Epidermal melanocyte (primary cell): ENCODE data around the gene ST3GAL3.

Source experiments
- DNase-seq: peaks from one replicate; pipeline ENCODE4 v3.0.0; 2011; ENCODE audit warnings: low spot score; ENCODE audit not compliant: insufficient read length

The ST3GAL3 gene

DNA sequence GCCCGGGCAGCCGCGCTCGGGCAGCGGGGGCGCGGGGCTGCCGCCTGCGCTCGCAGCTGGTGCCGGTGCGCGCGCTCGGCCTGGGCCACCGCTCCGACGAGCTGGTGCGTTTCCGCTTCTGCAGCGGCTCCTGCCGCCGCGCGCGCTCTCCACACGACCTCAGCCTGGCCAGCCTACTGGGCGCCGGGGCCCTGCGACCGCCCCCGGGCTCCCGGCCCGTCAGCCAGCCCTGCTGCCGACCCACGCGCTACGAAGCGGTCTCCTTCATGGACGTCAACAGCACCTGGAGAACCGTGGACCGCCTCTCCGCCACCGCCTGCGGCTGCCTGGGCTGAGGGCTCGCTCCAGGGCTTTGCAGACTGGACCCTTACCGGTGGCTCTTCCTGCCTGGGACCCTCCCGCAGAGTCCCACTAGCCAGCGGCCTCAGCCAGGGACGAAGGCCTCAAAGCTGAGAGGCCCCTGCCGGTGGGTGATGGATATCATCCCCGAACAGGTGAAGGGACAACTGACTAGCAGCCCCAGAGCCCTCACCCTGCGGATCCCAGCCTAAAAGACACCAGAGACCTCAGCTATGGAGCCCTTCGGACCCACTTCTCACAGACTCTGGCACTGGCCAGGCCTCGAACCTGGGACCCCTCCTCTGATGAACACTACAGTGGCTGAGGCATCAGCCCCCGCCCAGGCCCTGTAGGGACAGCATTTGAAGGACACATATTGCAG lies 229.3 kb downstream of the ST3GAL3 start:
- no peak for DNase-seq

DNA sequence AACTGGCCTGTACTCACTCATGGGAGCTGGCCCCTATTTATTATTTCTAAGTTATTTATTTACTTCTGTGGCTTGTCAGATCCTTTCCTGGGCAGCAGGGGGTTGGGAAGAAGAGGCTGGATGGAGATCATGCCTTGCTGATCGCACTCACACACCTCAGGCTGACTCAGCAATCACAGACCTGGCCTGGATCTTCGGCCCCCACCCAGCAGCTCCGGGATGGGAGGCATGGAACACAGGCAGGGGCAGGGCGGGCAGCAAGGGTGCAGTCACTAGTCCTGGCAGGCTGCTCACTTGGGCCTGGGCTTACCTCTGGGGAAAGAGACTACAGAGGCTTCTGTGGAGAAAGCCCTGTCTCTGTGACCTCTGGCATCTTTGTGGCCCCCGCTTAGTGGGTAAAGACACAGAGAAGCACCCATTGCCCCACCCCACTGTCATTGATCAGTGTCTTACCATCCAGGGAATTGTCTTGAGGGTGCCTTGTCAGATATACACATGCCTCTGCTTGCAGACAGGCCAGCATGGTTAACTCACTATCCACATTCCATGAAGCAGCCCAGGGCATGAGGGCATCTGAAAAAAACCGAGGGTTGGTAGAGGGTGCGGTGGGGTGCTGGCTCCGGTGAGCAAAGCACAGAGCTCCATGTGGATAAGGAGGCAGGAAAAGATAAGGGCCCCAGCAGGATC lies 230.0 kb downstream of the ST3GAL3 start:
- DNase-seq = no peak

DNA sequence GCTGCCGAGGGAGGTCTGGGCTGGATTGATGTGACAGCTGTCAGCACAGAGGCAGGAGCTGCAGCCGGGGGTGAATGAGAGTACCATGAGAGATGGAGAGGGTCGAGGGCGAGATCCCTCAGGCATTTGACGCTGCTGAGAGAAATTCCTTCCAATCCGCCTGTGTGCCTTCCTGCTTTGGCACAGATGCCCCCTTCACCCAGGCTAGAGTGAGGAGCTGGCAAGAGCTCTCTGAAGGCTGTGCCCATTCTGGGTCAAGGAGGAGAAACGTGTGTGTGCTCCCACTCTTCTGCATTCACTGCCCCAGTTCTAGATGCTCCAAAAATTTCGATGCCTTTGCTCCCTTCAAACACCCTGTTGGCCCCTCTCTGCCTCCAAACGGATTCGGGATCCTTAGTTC lies 231.0 kb downstream of the ST3GAL3 start:
- DNase-seq = no peak

DNA sequence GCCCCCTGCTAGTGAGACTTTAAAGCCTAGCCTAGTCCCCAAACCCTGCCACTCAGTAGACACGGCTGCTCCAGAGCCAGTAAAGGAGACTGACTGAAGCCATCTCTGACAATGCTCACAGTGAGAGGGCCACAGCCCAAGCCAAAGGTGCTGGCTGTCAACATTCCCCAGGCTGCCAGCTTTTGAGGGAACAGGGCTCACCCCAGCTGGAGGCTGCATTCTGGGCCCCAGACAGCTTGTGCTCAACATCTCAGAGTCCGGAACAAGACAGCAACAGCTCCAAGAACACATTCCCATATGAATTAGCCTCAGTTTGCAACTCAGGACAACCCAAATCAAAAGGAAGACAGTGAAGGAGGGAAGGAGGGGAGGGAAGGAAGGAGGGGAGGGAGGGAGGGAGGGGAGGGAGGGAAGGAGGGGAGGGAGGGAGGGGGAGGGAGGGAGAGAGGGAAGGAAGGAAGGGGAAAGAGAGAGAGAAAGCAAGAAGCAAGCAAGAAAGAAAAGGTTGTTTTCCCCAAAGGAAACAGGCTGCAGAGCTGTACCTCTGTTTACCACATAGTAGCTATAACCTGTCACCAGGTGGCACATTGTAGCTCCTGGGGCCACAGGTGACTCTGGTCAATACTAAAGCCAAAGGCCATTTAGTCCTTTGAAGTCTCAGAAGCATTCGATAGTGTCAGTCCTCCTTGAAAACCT lies 231.7 kb downstream of the ST3GAL3 start:
- DNase-seq = no peak

DNA sequence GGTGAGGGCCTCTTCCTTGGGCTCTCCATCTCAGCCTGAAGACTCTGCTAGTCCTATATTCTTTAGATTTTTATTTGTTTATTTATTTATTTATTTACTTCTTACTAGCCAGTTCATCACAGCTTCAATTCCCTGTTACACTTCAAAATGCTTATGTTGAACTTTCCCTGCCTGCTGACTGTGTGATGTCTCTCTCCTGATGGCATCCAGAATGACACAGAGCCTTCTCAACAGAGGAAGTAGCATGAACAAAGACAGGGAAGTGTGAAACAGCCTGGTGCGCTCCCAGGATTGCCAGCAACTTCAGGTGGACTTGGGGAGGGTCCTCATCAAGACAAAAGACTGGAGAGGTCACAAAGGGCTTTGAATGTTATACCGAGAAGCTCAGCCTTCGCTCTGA lies 235.1 kb downstream of the ST3GAL3 start:
- no peak for DNase-seq

DNA sequence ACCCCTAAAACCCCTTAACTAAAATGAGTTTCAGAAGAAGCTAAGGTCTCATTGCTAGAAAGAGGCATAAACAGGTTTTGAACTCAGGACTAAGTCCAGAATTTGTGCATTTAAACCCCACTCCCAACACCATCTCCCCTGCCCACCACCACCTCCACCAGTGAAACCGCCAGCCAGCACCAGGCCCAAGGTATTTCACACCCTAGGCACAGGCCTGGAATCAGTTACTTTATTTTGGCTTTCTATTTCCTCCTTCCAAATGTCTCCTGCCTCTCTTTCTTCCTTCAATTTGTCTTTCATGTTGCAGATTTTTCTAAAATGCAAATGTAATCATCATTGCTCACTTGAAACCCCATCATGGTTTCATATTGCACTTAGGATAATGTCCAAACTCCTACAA lies 237.5 kb downstream of the ST3GAL3 start:
- DNase-seq = no peak

DNA sequence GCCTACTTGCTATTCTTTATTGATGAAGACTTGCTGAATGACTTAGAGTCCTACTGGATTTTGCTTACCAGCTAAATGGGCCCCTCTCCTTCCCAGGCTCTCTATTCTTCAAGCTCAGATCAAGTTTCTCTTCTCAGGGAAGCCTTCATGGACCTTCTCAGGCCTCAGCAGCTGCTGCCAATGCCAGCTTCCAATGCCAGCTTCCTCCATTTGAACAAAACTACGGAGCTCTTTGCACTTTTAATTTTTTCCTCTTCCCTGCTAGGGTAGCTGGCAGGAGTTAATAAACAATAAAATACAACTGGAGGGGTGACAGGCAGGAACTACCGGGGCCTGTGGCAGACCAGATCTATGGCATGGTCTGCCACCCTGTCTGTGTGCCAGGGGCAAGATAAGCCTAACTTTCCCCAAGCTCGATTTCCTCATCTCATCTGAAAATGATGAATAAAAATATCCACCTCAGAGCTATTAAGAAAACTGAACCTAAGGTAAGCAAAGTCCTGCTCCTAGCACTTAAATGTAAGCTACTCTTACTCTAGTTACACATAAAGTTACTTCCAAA lies 238.4 kb downstream of the ST3GAL3 start:
- DNase-seq = no peak

DNA sequence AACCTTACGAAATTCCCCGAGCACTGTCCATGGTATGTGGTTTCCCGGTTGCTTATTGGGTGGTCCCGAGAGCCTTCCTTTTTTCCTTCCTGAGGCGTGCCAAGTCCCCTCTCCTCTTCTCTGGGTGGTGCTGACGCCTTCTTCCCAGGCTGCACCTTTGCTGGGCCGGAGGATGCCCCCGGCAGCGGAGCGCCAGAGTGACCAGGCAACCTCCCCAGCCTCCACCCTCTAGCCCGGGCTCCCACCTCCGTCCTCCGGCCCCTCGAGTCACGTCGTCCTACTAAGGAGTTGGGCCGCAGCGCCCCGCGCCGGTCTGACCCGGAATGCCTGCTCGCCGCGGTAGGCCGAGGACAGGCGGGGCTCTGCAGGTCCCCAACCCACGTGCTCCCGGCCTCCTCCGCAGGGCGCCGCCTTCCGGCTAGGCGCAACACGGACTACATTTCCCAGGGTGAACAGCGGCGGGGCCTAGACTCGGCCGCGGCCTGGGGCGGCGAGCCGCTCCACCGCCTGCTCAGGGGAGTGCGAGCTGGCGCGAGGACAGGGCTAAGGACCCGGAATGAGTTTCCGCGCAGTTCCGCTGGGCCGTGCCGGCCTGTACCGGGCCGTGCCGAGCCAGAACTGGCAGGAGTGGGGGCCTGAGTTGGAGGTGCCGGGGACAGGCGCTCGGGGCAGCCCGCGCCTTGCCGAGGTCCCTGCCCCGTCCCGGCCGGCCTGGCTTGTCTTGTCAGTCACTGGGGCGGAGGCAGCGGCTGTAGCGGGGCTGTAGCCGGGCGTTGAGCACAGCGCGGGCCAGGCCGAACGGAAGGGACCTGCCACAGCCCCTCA lies 239.1 kb downstream of the ST3GAL3 start, which contains the start of gene IPO13:
Gene IPO13 (plus strand): TSS at position 715 of the 825 bp plus-strand sequence. CDS start 651 bp downstream, outside the sequence.
- peak; percentile 99 for DNase-seq

DNA sequence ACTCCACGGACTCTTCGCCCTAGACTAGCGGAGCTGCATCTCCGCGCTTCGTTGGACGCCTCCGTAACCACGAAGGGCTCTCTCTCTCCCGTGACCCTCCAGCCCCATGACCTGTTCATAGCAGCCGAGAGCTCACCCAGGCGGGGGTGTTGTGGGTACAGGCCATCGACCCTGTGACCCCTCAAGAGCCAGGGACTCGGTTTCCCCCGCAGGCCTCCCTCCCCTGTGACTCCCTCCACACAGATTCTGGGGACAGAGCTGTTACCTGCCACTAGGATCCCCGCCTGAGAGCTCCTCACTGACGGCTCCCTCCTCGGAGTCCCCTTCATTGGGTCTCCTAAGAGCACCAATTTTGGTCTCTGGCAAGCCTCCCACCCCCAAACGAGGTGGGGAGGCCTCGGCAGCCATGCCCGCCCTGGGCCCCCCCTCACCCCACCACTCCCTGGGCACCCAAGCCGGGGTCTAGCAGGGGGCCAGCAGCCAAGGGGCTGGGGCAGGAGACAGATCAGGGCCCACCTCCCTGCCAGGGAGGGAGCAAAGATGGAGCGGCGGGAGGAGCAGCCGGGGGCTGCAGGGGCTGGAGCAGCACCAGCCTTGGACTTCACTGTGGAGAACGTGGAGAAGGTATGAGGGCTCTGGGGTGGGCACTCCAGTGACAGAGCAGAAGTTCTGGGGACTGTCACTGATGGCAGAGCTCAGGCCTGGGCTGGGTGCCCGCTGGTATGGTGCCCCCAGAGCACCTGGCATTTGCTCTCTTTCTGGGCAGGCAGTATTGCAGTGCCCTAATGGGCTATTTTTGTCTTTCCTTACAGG lies 239.9 kb downstream of the ST3GAL3 start:
- no peak for DNase-seq

DNA sequence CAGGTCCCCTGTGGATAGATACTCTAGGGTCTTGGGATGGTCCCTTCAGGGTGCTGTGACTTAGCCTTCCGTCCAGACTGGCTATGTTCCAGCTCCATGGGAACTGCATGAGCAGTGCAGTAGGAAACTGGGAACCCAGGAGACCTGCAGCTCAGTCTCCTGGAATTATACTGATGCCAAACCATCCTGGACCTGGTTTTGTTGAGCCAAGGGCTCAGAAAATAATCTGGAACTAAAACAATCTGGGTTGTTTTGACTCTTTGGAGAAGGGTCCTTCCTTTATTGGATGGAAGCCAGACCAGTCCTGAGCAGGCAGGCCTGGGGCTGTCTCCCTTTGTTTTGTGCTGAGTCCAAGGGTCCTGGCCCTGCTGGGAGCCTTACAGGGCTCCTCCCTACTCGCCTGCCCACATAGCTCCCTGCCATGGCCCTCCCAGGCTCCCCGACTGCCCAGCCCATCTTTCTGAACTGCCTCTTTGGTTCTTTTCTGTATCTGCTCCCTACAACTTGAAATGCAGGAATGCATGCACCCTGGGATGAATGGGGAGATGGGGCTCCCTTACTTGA lies 240.6 kb downstream of the ST3GAL3 start:
- DNase-seq = no peak

DNA sequence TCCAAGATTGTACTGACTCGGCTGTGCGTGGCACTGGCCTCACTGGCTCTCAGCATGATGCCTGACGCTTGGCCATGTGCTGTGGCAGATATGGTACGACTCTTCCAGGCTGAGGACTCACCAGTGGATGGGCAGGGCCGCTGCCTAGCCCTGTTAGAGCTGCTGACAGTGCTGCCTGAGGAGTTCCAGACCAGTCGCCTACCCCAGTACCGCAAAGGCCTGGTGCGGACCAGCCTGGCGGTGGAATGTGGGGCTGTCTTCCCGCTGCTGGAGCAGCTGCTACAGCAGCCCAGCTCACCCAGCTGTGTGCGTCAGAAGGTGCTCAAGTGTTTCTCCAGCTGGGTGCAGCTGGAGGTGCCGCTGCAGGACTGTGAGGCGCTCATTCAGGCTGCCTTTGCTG lies 242.3 kb downstream of the ST3GAL3 start:
- no peak for DNase-seq

DNA sequence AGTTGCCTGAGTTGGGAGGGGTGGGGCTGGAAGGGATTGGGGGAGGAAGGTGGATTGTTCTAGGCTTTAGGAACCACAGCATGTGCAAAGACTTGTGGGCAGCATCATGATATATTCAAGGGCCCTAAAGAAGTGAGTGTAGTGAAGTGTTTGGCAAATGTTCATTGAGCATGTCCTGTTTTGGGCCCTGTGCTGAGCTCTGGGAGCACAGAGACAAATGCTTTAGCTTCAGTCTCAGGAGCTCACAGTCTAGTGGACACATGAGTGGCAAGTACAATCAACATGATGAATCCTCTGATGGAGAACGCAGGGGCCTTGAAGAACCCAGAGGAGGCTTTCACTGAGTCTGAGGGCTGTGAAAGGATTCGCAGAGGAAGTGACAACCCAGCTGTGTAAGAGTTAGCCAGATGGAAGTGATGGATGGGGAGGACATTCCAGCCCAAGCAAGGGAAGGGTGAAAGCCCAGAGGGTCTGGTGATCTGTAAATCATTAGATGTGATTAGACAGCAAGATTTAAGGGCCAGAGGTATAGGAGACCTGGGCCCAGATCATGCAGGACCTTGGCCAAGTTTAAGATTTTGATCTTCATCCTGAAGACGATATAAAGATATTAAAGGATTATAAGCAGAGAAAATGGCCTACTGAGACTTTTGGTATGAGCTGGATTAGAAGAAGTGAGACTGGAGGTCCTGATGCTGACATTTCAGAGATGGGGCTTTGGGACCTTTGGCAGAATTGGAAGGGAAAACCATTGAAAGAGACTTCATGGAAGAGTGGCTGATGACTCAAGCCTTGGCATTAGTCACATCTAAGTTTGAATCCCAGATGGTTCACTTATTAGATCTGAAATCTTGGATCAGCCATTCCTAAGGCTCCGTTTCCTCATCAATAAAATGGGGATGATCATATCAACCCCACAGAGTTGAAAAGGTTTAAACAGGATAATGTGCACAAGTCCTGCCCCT lies 244.0 kb downstream of the ST3GAL3 start:
- DNase-seq = no peak

DNA sequence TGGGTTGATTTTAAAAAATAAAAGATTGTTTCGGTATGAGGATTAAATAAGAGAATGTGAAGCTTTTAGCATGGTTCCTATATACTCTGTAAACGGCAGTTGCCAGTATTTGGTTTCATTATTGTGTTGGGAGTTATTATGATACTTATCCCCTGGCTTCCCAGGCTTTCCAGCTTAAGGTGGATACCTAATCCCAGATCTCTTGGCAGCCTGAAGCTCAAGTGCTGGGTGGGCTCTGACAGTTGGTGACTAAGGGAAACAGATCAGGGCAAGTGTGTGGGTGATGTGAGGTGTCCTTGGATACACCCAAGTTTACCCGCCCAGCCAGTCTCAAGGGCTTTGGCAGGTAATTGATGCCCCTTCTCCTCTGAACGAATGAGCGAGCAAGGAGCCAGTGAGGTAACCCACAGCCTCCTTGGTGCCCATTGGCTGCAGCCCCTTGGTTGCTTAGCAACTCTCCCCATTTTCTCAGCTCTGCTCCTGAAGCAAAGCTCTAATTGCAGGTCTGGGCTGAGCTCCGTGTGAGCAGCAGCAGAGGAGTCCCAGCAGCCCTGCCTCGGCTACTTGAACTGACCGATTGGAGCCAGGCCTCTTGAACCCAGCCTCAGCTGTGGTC lies 245.5 kb downstream of the ST3GAL3 start:
- DNase-seq = no peak

DNA sequence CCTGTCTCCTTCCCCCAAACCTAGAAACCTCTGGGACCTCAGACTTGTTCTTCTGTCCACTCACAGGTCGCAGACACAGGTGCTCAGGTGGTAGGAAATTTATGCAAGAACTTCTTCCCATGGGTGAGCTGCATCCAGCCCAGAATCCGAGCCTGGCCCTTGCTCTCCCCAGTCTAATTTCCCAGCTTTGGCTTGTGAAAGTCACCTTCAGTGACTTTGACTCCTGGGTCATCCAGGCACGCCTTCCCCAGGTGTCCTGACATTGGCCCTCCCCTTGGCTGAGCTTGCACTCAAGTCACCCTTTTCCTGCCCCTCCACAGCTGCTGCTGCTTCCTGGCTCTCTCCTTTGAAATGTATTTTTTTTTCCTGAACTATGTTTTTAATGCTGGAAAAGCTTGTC lies 246.0 kb downstream of the ST3GAL3 start:
- DNase-seq = no peak

DNA sequence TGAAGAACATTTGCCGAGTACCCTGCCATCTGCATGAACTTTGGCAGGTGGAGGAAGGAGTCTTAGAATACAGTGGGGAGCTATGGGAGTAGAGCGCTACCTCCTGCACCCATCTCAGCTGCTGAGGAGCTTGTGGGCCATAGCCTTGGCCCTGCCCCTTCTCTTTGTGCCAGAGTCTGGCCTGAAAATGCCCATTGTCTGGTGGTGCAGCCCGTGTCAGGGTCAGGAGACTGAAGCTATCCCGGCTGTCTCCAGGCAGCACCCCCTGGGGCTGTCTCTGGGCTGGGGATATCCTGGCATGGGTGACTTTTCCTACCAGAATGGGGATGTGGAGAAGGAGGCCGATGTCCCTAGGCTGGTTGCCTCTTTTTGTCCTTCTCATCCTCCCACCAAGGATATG lies 246.7 kb downstream of the ST3GAL3 start:
- DNase-seq = no peak

DNA sequence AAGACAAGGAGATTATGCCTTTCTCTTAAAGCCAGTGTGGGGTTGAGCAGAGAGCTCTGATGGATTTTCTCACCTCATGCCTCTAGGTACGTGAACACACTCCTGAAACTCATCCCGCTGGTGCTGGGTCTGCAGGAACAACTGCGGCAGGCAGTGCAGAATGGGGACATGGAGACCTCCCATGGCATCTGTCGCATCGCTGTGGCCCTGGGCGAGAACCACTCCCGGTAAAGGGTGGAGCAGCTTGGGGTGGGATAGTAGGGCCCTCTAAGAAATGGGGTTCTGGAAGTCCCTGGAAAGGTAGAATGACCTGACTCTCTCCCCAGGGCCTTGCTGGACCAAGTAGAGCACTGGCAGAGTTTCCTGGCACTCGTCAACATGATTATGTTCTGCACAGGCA lies 248.9 kb downstream of the ST3GAL3 start:
- no peak for DNase-seq

DNA sequence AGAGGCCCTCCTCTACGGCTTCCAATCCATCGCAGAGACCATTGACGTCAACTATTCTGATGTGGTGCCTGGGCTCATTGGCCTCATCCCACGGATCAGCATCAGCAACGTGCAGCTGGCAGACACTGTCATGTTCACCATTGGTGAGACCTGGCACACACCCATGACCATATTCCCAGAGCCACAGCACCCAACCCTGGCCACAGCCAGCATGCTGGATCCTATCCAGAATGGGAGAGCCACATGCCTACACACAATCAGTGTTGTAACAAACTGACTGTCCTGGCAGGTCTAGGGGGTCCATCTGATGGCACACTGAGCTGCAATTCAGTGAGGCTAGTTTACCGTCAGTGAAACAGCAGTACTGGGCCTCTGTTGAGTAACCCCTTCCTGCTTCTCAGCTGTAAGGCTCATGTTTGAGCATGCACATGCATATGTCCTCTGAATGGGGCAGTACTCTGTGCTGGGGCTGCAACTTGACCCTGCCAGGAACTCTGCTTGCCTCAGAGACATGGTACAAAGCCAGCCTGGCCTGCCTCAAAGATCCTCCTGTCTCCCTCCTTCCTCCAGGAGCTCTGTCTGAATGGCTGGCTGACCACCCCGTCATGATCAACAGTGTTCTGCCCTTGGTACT lies 250.2 kb downstream of the ST3GAL3 start:
- no peak for DNase-seq
